GM19099 (cell line): ENCODE data around the gene KRTAP5-2.
"Not testable (repeated sequence)": the region's sequence is repeated elsewhere in the genome, so short reads cannot be mapped to it uniquely, and the experiment has no call there.

Experiments used
- POLR2A ChIP-seq: IDR thresholded peaks from 3 replicates; pipeline ENCODE4 v1.6.1; 2011; ENCODE audit warnings: low read depth; ENCODE audit not compliant: insufficient read length; ENCODE audit errors: extremely low read depth

The KRTAP5-2 gene

GRCh38 chr11:1600626-1601025, 2.5 kb upstream of the KRTAP5-2 start:
- no peak for TF ChIP-seq POLR2A

GRCh38 chr11:1598816-1599215, 722 bp upstream of the KRTAP5-2 start:
- no peak for TF ChIP-seq POLR2A

GRCh38 chr11:1597331-1597993, 632 bp downstream of the KRTAP5-2 start:
- no peak for TF ChIP-seq POLR2A

GRCh38 chr11:1592628-1593027, 5.5 kb downstream of the KRTAP5-2 start:
- TF ChIP-seq POLR2A: no peak

GRCh38 chr11:1589996-1590395, 8.1 kb downstream of the KRTAP5-2 start:
- TF ChIP-seq POLR2A: no peak

GRCh38 chr11:1586699-1587098, 11.4 kb downstream of the KRTAP5-2 start:
- no peak for TF ChIP-seq POLR2A

- not testable (repeated sequence) for TF ChIP-seq POLR2A
Measured at GRCh38 chr11:1584661-1585370, 13.3 kb downstream of the KRTAP5-2 start, which contains the start of gene KRTAP5-1. TSS of gene KRTAP5-1 (minus strand) at chr11:1585283. CDS start at chr11:1585249, 34 bp downstream.

GRCh38 chr11:1581976-1582375, 16.1 kb downstream of the KRTAP5-2 start:
- no peak for TF ChIP-seq POLR2A

GRCh38 chr11:1576825-1577224, 21.3 kb downstream of the KRTAP5-2 start:
- no peak for TF ChIP-seq POLR2A

- TF ChIP-seq POLR2A: no peak
Measured at GRCh38 chr11:1574933-1575242, 23.2 kb downstream of the KRTAP5-2 start.

GRCh38 chr11:1574238-1574932, 23.7 kb downstream of the KRTAP5-2 start:
- TF ChIP-seq POLR2A: no peak

GRCh38 chr11:1573903-1574237, 24.2 kb downstream of the KRTAP5-2 start:
- no peak for TF ChIP-seq POLR2A

GRCh38 chr11:1573077-1573902, 24.8 kb downstream of the KRTAP5-2 start:
- TF ChIP-seq POLR2A: no peak

- TF ChIP-seq POLR2A: no peak
Measured at GRCh38 chr11:1572197-1573076, 25.7 kb downstream of the KRTAP5-2 start, which contains the start of gene DUSP8. TSS of gene DUSP8 (minus strand) at chr11:1572271. CDS start at chr11:1565826, 6,445 bp downstream.
